Measurements from ENCODE around the gene MYL7. TPM values are rescaled to one million over a fixed set of nuclear protein-coding genes. Genes with fewer than 3 reads are reported as not detected.

Gene MYL7
- total and polyA plus RNA-seq, 9 of the 15 experiments (the other 6 are each of a cell fraction or from before 2014, with no cell fraction given): not detected

GRCh38 chr7:44112997-44113763, 28.0 kb downstream of the MYL7 start:
- DNase-seq (ENCODE audit: extremely low read depth in 1 of 4, low spot score in 3 of 4) (peak; percentile 52 to 84 (median 82)), ATAC-seq (peak; percentile 73), FAIRE-seq (peak; percentile 15)
- 25% methylated on average over 17 of the region's 34 CpGs for whole genome bisulfite sequencing (ENCODE audit: insufficient coverage, low coverage, missing lambda C conversion rate)
- peak overlapping the region; percentile 76 for H3K4me2 ChIP-seq (ENCODE audit: insufficient read depth, low read length)
- H3K79me2 ChIP-seq (ENCODE audit: control insufficient read depth, insufficient read depth, low read length): no peaks in the 10 kb centered on the region
- CTCF ChIA-PET (ENCODE audit: low intra/inter-chr PET ratio): no interaction called here
- H3K27me3 ChIP-seq (ENCODE audit: control insufficient read depth in 2 of 2, insufficient read depth in 2 of 2, low read length in 2 of 2): peaks cover 2 to 24% of the 10 kb centered on the region in 2 experiments; a peak in 3 of 5 replicates
- H2AFZ ChIP-seq (ENCODE audit: low read depth, low read length): no peak overlapping the region; the same call in 1 of the 2 replicates
- peak overlapping the region; percentile 6 for H3K4me3 ChIP-seq
- H3K27ac ChIP-seq (ENCODE audit: extremely low read depth, low read depth, low read length): no peak overlapping the region
- H3K9me3 ChIP-seq (replicated peaks; ENCODE audit: control insufficient read depth, insufficient read depth, low read depth, low read length): no peaks in the 10 kb centered on the region
- H3K4me1 ChIP-seq (replicated peaks in 1 of 2; ENCODE audit: control insufficient read depth in 2 of 2, insufficient read depth in 2 of 2, low read length in 2 of 2): peaks cover 10 to 56% of the 10 kb centered on the region in 2 experiments; a peak in 4 of 5 replicates
- peaks cover 9% of the 10 kb centered on the region for H3K9me1 ChIP-seq (ENCODE audit: control insufficient read depth, insufficient read depth, low read length)
- in situ Hi-C loops (cut with MboI): no loop called here
- POLR2A ChIA-PET: interaction anchor here (0.6 to 2.8 kb wide), 5 partner anchors 10 to 619 kb away, joined by 3 to 12 read pairs (median 3); partner anchors contain the start of gene POLD2
- peak overlapping the region in 1 of 2 experiments; percentile 66; a peak in 2 of 4 replicates for H3K9ac ChIP-seq (ENCODE audit: insufficient read depth in 1 of 2, low read depth in 2 of 2, low read length in 2 of 2)
- intact Hi-C loops (cut with micrococcal nuclease): no loop called here
- peaks cover 33% of the 10 kb centered on the region for H4K20me1 ChIP-seq (replicated peaks; ENCODE audit: control insufficient read depth, insufficient read depth, low read length)
- peaks cover 40% of the 10 kb centered on the region; the same call in 2 of the 3 replicates for H3K36me3 ChIP-seq (ENCODE audit: control insufficient read depth, insufficient read depth, low read length)
- no TSS peak for BruUV-seq (replicated peaks)
- TF ChIP-seq KLF16 (IDR thresholded peaks at IDR 0.05) (no peak), CCAR2 (IDR thresholded peaks at IDR 0.05; ENCODE audit: low read depth, low read length) (no peak), TCFL5 (CRISPR knock-in tag; conservative IDR thresholded peaks at IDR 0.05) (no peak), POU5F1 (IDR thresholded peaks at IDR 0.05; ENCODE audit: borderline replicate concordance, low read depth, low read length, partially characterized antibody) (no peak), ZNF766 (CRISPR knock-in tag; conservative IDR thresholded peaks at IDR 0.05) (no peak), PHB2 (IDR thresholded peaks at IDR 0.05; ENCODE audit: low read depth) (no peak), ZNF263 (CRISPR knock-in tag; IDR thresholded peaks at IDR 0.05; ENCODE audit: borderline replicate concordance) (no peak), RFX5 (IDR thresholded peaks at IDR 0.05; ENCODE audit: low read depth, low read length) (no peak), KLF6 (CRISPR knock-in tag; IDR thresholded peaks at IDR 0.05; ENCODE audit: borderline replicate concordance) (no peak), FOXJ2 (tag; IDR thresholded peaks at IDR 0.05) (no peak), HDAC3 (IDR thresholded peaks at IDR 0.05; ENCODE audit: borderline replicate concordance, partially characterized antibody) (no peak), CBFB (CRISPR knock-in tag; IDR thresholded peaks at IDR 0.05) (no peak), KAT2B (IDR thresholded peaks at IDR 0.05; ENCODE audit: low read depth, low read length) (no peak), FOSL1 (tag; conservative IDR thresholded peaks at IDR 0.05) (0 out of 2 replicates have a peak, but pooled peaks have one; percentile 25), IRF2 (CRISPR knock-in tag; IDR thresholded peaks at IDR 0.05) (no peak), SP1 (CRISPR knock-in tag; IDR thresholded peaks at IDR 0.05) (no peak), L3MBTL2 (IDR thresholded peaks at IDR 0.05) (no peak), MXD1 (CRISPR knock-in tag; IDR thresholded peaks at IDR 0.05; ENCODE audit: borderline replicate concordance, poor library complexity, severe bottlenecking) (no peak), POLR2A (conservative IDR thresholded peaks at IDR 0.05) (0 out of 2 replicates have a peak, but pooled peaks have one; percentile 58), MTA3 (IDR thresholded peaks at IDR 0.05; ENCODE audit: borderline replicate concordance) (no peak), RBFOX2 (IDR thresholded peaks at IDR 0.05; ENCODE audit: low read depth, low read length) (0 out of 2 replicates have a peak, but pooled peaks have one; percentile 5), DACH1 (IDR thresholded peaks at IDR 0.05; ENCODE audit: partially characterized antibody) (no peak), POLR2B (IDR thresholded peaks at IDR 0.05; ENCODE audit: low read depth, partially characterized antibody) (peak; percentile 52), RB1 (IDR thresholded peaks at IDR 0.05; ENCODE audit: low read depth) (no peak), ZNF384 (IDR thresholded peaks at IDR 0.05; ENCODE audit: low read depth, low read length) (no peak), SMARCC2 (IDR thresholded peaks at IDR 0.05; ENCODE audit: low read depth) (no peak)
